Measurements from ENCODE around the gene PIGQ.

Gene PIGQ

GRCh38 chr16:609984-610383 is 40.2 kb downstream of the PIGQ start:
- no peaks in the 10 kb centered on the region for H3K27me3 Mint-ChIP-seq
- H3K4me1 Mint-ChIP-seq (ENCODE audit: low read depth) = peaks cover 3% of the 10 kb centered on the region
- no peaks in the 10 kb centered on the region for H3K36me3 Mint-ChIP-seq
- H3K27ac Mint-ChIP-seq = no peak overlapping the region
- no peak overlapping the region for H3K4me3 Mint-ChIP-seq
- no peaks in the 10 kb centered on the region for H3K9me3 Mint-ChIP-seq (ENCODE audit: low read depth)

- Mint-ChIP-seq H3K36me3 (no peaks in the 10 kb centered on the region), H3K9me3 (ENCODE audit: low read depth) (no peaks in the 10 kb centered on the region), H3K4me1 (ENCODE audit: low read depth) (peaks cover 3% of the 10 kb centered on the region), H3K4me3 (no peak overlapping the region), H3K27me3 (no peaks in the 10 kb centered on the region), H3K27ac (no peak overlapping the region)
These were observed 41.0 kb downstream of the PIGQ start for GRCh38 chr16:610513-611381.

GRCh38 chr16:615122-615521 is 45.4 kb downstream of the PIGQ start:
- Mint-ChIP-seq H3K4me3 (no peak overlapping the region), H3K36me3 (no peaks in the 10 kb centered on the region), H3K9me3 (ENCODE audit: low read depth) (no peaks in the 10 kb centered on the region), H3K27ac (no peak overlapping the region), H3K27me3 (no peaks in the 10 kb centered on the region), H3K4me1 (ENCODE audit: low read depth) (peaks cover 3% of the 10 kb centered on the region)

- H3K9me3 Mint-ChIP-seq (ENCODE audit: low read depth) = no peaks in the 10 kb centered on the region
- no peaks in the 10 kb centered on the region for H3K36me3 Mint-ChIP-seq
- H3K4me1 Mint-ChIP-seq (ENCODE audit: low read depth) = no peaks in the 10 kb centered on the region
- no peak overlapping the region for H3K27ac Mint-ChIP-seq
- H3K27me3 Mint-ChIP-seq = no peaks in the 10 kb centered on the region
- no peak overlapping the region for H3K4me3 Mint-ChIP-seq
These were observed 47.2 kb downstream of the PIGQ start for GRCh38 chr16:616733-617586.

- H3K27ac Mint-ChIP-seq = no peak overlapping the region
- H3K36me3 Mint-ChIP-seq = no peaks in the 10 kb centered on the region
- no peak overlapping the region for H3K4me3 Mint-ChIP-seq
- H3K4me1 Mint-ChIP-seq (ENCODE audit: low read depth) = no peaks in the 10 kb centered on the region
- no peaks in the 10 kb centered on the region for H3K9me3 Mint-ChIP-seq (ENCODE audit: low read depth)
- H3K27me3 Mint-ChIP-seq = no peaks in the 10 kb centered on the region
These were observed 48.1 kb downstream of the PIGQ start for GRCh38 chr16:617855-618254.

GRCh38 chr16:619476-620100 is 49.8 kb downstream of the PIGQ start:
- Mint-ChIP-seq H3K4me1 (ENCODE audit: low read depth) (no peaks in the 10 kb centered on the region), H3K27ac (no peak overlapping the region), H3K27me3 (no peaks in the 10 kb centered on the region), H3K9me3 (ENCODE audit: low read depth) (no peaks in the 10 kb centered on the region), H3K36me3 (no peaks in the 10 kb centered on the region), H3K4me3 (no peak overlapping the region)

GRCh38 chr16:620700-621525 is 51.1 kb downstream of the PIGQ start:
- H3K27me3 Mint-ChIP-seq = no peaks in the 10 kb centered on the region
- H3K9me3 Mint-ChIP-seq (ENCODE audit: low read depth) = no peaks in the 10 kb centered on the region
- H3K27ac Mint-ChIP-seq = no peak overlapping the region
- H3K36me3 Mint-ChIP-seq = no peaks in the 10 kb centered on the region
- H3K4me1 Mint-ChIP-seq (ENCODE audit: low read depth) = no peaks in the 10 kb centered on the region
- H3K4me3 Mint-ChIP-seq = no peak overlapping the region

GRCh38 chr16:621526-622105 is 51.8 kb downstream of the PIGQ start:
- H3K36me3 Mint-ChIP-seq = no peaks in the 10 kb centered on the region
- H3K27ac Mint-ChIP-seq = no peak overlapping the region
- H3K27me3 Mint-ChIP-seq = no peaks in the 10 kb centered on the region
- no peaks in the 10 kb centered on the region for H3K4me1 Mint-ChIP-seq (ENCODE audit: low read depth)
- no peaks in the 10 kb centered on the region for H3K9me3 Mint-ChIP-seq (ENCODE audit: low read depth)
- no peak overlapping the region for H3K4me3 Mint-ChIP-seq

- H3K27me3 Mint-ChIP-seq = no peaks in the 10 kb centered on the region
- no peaks in the 10 kb centered on the region for H3K4me1 Mint-ChIP-seq (ENCODE audit: low read depth)
- no peaks in the 10 kb centered on the region for H3K9me3 Mint-ChIP-seq (ENCODE audit: low read depth)
These were observed 53.1 kb downstream of the PIGQ start for GRCh38 chr16:622920-623280.

GRCh38 chr16:624526-625070 is 54.8 kb downstream of the PIGQ start:
- Mint-ChIP-seq H3K4me3 (no peak overlapping the region), H3K36me3 (no peaks in the 10 kb centered on the region), H3K9me3 (ENCODE audit: low read depth) (no peaks in the 10 kb centered on the region), H3K27ac (no peak overlapping the region), H3K4me1 (ENCODE audit: low read depth) (no peaks in the 10 kb centered on the region), H3K27me3 (no peaks in the 10 kb centered on the region)

More at GRCh38 chr16:622920-623280, 53.1 kb downstream of the PIGQ start:
- no peaks in the 10 kb centered on the region for H3K36me3 Mint-ChIP-seq
- H3K4me3 Mint-ChIP-seq = no peak overlapping the region
- H3K27ac Mint-ChIP-seq = no peak overlapping the region

- no peak overlapping the region for H3K4me3 Mint-ChIP-seq
- H3K4me1 Mint-ChIP-seq (ENCODE audit: low read depth) = no peaks in the 10 kb centered on the region
- H3K27me3 Mint-ChIP-seq = no peaks in the 10 kb centered on the region
- H3K9me3 Mint-ChIP-seq (ENCODE audit: low read depth) = no peaks in the 10 kb centered on the region
- no peak overlapping the region for H3K27ac Mint-ChIP-seq
- no peaks in the 10 kb centered on the region for H3K36me3 Mint-ChIP-seq
These were observed 55.6 kb downstream of the PIGQ start for GRCh38 chr16:625117-625976.

GRCh38 chr16:625977-626765 is 56.4 kb downstream of the PIGQ start:
- no peaks in the 10 kb centered on the region for H3K36me3 Mint-ChIP-seq
- no peaks in the 10 kb centered on the region for H3K9me3 Mint-ChIP-seq (ENCODE audit: low read depth)
- no peaks in the 10 kb centered on the region for H3K27me3 Mint-ChIP-seq
- no peaks in the 10 kb centered on the region for H3K4me1 Mint-ChIP-seq (ENCODE audit: low read depth)
- H3K27ac Mint-ChIP-seq = no peak overlapping the region
- H3K4me3 Mint-ChIP-seq = no peak overlapping the region

Measured in activated naive CD8-positive, alpha-beta T cell (primary cell).